HG03045 (cell line): Measurements from ENCODE around the gene SCAI.
"Not testable (repeated sequence)": the region's sequence is repeated elsewhere in the genome, so short reads cannot be mapped to it uniquely, and the experiment has no call there.

Experiments
- ATAC-seq: cut with Tn5 transposase; IDR thresholded peaks from one replicate; pipeline ENCODE4 v1.9.1; 2021; ENCODE audit warnings: mild to moderate bottlenecking, moderate library complexity; ENCODE audit not compliant: unreplicated experiment

The SCAI gene

GRCh38 chr9:125108541-125108940 is 34.8 kb downstream of the SCAI start:
- ATAC-seq: not testable (repeated sequence)

DNA sequence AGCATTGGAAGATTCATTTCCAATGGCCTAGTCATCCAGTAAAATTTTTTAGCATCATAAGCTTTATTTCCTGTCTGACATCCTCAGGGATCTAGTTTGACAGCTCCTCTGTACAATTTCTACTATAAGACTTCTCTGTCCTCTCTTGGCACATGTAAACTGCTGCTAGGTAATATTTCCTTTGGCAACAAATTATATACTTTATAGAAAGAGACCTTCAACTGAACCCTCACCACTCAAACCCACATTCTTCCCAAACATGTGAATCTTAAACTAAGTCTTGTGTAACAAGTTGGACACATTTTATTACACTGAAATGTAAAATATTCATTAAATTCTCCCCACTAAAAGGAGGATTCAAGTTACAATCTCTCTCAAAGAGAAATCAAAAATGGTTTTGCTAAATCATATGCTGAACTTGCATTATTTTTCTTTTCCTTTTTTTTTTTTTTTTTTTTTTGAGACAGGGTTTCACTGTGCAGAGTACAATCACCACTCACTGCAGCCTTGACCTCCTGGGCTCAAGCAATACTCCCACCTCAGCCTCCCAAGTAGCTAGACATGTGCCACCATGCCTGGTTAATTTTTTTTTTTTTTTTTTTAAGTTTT is 36.9 kb downstream of the SCAI start:
- no peak for ATAC-seq

- ATAC-seq: no peak
Measured at GRCh38 chr9:125103770-125104460, 39.4 kb downstream of the SCAI start.

GRCh38 chr9:125103021-125103420 is 40.3 kb downstream of the SCAI start:
- no peak for ATAC-seq

DNA sequence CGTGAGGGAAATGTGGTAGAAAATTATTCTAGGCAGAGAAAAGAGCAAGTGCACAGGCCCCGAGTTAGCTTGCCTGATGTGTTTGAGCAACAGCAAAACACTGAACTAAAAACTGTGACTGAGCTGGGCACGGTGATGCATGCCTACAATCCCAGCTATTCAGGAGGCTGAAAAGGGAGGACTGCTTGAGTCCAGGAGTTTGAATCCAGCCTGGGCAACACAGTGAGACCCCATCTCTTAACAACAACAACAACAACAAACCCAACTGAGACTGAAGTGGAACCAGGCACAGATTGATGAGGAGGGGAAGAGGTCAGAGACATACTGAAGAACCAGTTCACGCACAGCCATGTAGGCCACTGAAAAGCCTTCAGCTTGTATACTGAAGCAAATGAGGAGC is 42.5 kb downstream of the SCAI start:
- ATAC-seq: no peak

DNA sequence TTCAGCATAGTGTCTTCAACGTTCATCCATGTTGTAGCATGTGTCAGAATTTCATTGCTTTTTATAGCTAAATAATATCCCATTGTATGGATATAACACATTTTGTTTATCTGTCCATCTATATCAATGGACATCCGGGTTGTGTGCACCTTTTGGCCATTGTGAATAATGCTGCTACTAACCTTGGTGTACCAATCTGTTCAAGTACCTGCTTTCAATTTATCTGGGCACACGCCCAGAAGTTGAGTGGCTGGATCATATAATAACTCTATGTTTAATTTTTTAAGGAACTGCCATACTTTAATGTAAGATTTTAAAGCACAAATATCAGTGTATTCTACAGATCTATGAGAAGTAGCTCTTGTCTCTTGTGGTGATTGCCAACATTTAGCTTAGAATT is 43.5 kb downstream of the SCAI start:
- ATAC-seq: no peak

GRCh38 chr9:125095821-125096443 is 47.4 kb downstream of the SCAI start:
- ATAC-seq: no peak

DNA sequence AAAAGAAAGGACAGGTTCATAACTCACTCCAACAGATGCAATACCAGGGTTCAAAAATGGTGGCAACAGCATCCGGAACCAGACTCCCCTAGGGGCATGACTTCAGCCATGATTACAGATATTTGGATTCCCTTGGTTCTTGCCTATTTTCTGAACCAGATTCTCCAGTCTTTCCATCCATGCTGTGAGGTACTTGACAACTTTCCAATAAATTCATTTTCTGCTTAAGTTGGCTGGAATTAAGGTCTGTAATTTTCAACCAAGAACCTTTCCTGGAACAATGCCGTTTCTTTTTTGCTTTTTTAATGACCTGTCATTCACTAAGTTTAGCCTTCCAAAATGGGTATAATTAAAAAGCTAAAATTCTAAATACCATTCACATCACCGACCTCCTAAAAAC is 52.2 kb downstream of the SCAI start:
- ATAC-seq: no peak

DNA sequence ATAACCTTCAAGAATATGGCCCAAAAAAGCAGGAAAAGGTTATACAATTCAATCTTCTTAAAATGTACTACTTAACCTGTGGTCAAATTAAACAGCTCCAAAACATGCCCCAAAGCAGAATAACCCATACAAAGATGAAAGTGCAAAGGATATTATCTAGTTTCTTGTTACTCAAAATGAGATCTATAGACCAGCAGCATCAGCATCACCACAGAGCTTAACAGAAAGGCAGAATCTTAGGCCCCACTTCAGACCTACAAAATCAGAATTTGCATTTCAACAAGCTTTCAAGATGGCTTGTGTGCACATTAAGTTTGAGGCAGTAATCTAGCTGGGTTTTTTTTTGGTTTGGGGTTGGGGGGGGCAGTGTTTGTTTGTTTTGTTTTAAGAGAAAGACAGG is 54.0 kb downstream of the SCAI start:
- ATAC-seq: no peak

GRCh38 chr9:125088752-125089151 is 54.6 kb downstream of the SCAI start:
- ATAC-seq: no peak

DNA sequence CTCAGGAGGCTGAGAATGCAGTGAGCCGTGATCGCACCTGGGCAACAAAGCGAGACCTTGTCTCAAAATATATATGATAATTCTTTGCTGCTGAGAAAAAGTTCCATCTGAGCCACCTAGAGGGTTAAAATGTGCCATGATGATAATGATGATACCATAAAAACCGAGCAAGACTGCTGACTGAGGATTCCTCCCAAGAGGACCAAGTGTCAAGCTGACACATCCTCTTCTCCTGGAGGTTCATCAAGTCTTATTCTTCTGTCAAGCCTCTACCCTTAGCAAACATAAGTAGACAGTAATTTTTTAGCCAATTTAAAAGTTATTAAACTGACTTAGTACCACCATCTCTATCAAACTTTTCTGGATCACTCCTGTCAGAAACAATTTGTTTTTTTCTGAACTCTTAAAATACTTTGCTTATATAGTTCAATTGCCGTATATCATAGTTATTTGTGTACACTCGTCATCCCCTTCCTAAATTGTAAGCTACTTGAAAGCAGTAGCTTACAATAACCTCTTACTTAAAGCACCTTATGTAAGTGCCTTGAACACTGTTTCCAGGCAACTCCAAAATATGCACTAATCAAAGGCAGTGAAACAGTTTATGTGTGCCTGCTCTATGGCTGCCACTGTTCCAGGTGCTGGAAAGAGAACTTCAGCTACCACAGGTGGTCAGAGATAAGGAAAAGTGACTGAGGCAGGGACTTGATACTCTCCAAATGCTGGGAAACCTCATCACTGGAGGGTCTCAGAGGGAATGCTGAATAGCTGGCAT is 57.4 kb downstream of the SCAI start:
- no peak for ATAC-seq

DNA sequence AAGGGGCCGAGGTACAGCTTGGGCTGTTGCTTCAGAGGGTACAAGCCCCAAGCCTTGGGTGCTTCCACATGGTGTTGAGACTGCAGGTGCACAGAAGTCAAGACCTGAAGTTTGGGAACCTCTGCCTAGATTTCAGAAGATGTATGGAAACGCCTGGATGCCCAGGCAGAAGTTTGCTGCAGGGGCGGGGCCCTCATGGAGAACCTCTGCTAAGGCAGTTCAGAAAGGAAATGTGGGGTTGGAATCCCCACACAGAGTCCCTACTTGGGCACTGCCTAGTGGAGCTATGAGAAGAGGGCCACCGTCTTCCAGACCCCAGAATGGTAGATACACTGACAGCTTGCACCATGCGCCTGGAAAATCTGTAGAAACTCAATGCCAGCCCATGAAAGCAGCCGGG is 61.1 kb downstream of the SCAI start:
- ATAC-seq: not testable (repeated sequence)

- ATAC-seq: not testable (repeated sequence)
Measured at GRCh38 chr9:125080797-125081196, 62.5 kb downstream of the SCAI start.

- ATAC-seq: no peak
Measured at GRCh38 chr9:125079931-125080330, 63.4 kb downstream of the SCAI start.

DNA sequence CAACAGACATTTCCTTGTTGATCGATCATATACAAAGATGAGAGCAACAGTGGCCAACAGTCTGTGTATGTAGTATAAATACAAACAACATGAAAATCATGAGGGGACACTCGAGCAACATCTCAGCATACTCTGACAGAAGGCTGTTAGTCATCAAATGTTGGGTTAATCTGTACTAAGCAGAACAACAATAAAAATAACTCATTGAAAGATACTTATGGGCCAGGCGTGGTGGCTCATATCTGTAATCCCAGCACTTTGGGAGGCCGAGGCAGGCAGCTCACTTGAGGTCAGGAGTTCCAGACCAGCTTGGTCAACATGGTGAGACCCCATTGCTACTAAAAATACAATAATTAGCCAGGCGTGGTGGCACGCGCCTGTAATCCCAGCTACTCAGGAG is 67.3 kb downstream of the SCAI start:
- no peak for ATAC-seq

GRCh38 chr9:125074976-125075375 is 68.4 kb downstream of the SCAI start:
- ATAC-seq: no peak

GRCh38 chr9:125066839-125067619 is 76.3 kb downstream of the SCAI start:
- no peak for ATAC-seq

- ATAC-seq: no peak
Measured at GRCh38 chr9:125061391-125061790, 81.9 kb downstream of the SCAI start.

- no peak for ATAC-seq
Measured at GRCh38 chr9:125049212-125050049, 93.9 kb downstream of the SCAI start.

GRCh38 chr9:125043631-125044030 is 99.7 kb downstream of the SCAI start:
- ATAC-seq: no peak
